HepG2 (cell line): ENCODE results near the gene HIVEP2. TPM values are rescaled to one million over a fixed set of nuclear protein-coding genes. Genes with fewer than 3 reads are reported as not detected.

ENCODE experiments used
- AHDC1 ChIP-seq: sonication (generic); formaldehyde crosslinking; IDR thresholded peaks from 2 replicates; pipeline ENCODE4 v1.5.1; 2020; ENCODE audit warnings: mild to moderate bottlenecking, missing genetic modification reagents, borderline replicate concordance
- HNF4G ChIP-seq, 2 experiments: sonication (generic) in 1 of 2; formaldehyde crosslinking in 1 of 2; IDR thresholded peaks; 2 replicates each; pipeline versions ENCODE4 v1.4.0 to v1.6.1; 2011 to 2020; ENCODE audit warnings: borderline replicate concordance in 2 of 2, low read depth in 2 of 2, mild to moderate bottlenecking in 2 of 2, low read length in 1 of 2, missing genetic modification reagents in 1 of 2, moderate library complexity in 1 of 2
- HOXA9 ChIP-seq: sonication (generic); formaldehyde crosslinking; IDR thresholded peaks from 2 replicates; pipeline ENCODE4 v1.8.1; 2022; ENCODE audit warnings: missing genetic modification reagents, mild to moderate bottlenecking, moderate library complexity, borderline replicate concordance
- KIAA2018 ChIP-seq: sonication (generic); formaldehyde crosslinking; IDR thresholded peaks from 2 replicates; pipeline ENCODE4 v1.5.0; 2020; ENCODE audit warnings: mild to moderate bottlenecking, missing genetic modification reagents, borderline replicate concordance
- MXI1 ChIP-seq: IDR thresholded peaks from 3 replicates; pipeline ENCODE4 v1.6.1; 2012; ENCODE audit warnings: low read depth, low read length, inconsistent platforms, borderline replicate concordance
- TRIM24 ChIP-seq: sonication (generic); formaldehyde crosslinking; IDR thresholded peaks from 2 replicates; pipeline ENCODE4 v1.8.0; 2022; ENCODE audit warnings: mild to moderate bottlenecking, missing genetic modification reagents
- ZNF331 ChIP-seq: sonication (generic); formaldehyde crosslinking; IDR thresholded peaks from 2 replicates; pipeline ENCODE4 v1.4.0; 2020; ENCODE audit warnings: missing genetic modification reagents
- ZNF44 ChIP-seq: sonication (generic); formaldehyde crosslinking; IDR thresholded peaks from 2 replicates; pipeline ENCODE4 v1.5.1; 2020; ENCODE audit warnings: mild to moderate bottlenecking, missing genetic modification reagents
- ZNF496 ChIP-seq: sonication (generic); formaldehyde crosslinking; IDR thresholded peaks from 2 replicates; pipeline ENCODE4 v1.8.1; 2023; ENCODE audit warnings: mild to moderate bottlenecking, moderate library complexity, missing genetic modification reagents; ENCODE audit not compliant: insufficient replicate concordance
- ZXDC ChIP-seq: sonication (generic); formaldehyde crosslinking; IDR thresholded peaks from 2 replicates; pipeline ENCODE4 v1.5.0; 2020; ENCODE audit warnings: mild to moderate bottlenecking, missing genetic modification reagents
- polyA plus RNA-seq, 8 experiments: library from polyadenylated mRNA; depleted of rRNA in 3 of 8; stranded (reverse) in 7 of 8; unstranded in 1 of 8; fragments of >200 nt; fragmentation: Illumina TruSeq in 4 of 8; extraction: Trizol in 4 of 8; gene quantifications; 2 replicates each; pipeline versions ENCODE4 v1.2.1 to v1.2.3, GENCODE V29; 2011 to 2016; ENCODE audit warnings: low read depth in 4 of 8, missing spikeins in 1 of 8, mixed read lengths in 1 of 8; ENCODE audit not compliant: insufficient read depth in 1 of 8
- total RNA-seq, 5 experiments: library from RNA; depleted of rRNA; stranded (reverse); fragments of >200 nt; fragmentation: Illumina TruSeq; extraction: Trizol; gene quantifications; 2 replicates each; pipeline ENCODE4 v1.2.3, GENCODE V29; 2016; ENCODE audit warnings: low read depth in 1 of 5

HIVEP2 gene
- total and polyA plus RNA-seq, 2 of the 13 experiments (the other 11 are each of a cell fraction or from before 2014, with no cell fraction given): 3.4 to 12.9 TPM

- TF ChIP-seq AHDC1 (CRISPR knock-in tag) (no peak), MXI1 (0 out of 3 replicates have a peak, but pooled peaks have one; percentile 5), ZXDC (CRISPR knock-in tag) (no peak), HOXA9 (no peak), TRIM24 (CRISPR knock-in tag) (no peak), ZNF44 (no peak), HNF4G (IDR thresholded peaks at IDR 0.05; ENCODE audit: borderline replicate concordance, low read depth, low read length) (no peak), HNF4G (CRISPR knock-in tag; IDR thresholded peaks at IDR 0.05; ENCODE audit: borderline replicate concordance, low read depth) (no peak), ZNF496 (no peak), KIAA2018 (CRISPR knock-in tag) (no peak), ZNF331 (no peak)
Measured at GRCh38 chr6:142945446-142946180, 637 bp upstream of the HIVEP2 start (continued).
